Measurements from ENCODE around the gene THUMPD3.

THUMPD3 gene

DNA sequence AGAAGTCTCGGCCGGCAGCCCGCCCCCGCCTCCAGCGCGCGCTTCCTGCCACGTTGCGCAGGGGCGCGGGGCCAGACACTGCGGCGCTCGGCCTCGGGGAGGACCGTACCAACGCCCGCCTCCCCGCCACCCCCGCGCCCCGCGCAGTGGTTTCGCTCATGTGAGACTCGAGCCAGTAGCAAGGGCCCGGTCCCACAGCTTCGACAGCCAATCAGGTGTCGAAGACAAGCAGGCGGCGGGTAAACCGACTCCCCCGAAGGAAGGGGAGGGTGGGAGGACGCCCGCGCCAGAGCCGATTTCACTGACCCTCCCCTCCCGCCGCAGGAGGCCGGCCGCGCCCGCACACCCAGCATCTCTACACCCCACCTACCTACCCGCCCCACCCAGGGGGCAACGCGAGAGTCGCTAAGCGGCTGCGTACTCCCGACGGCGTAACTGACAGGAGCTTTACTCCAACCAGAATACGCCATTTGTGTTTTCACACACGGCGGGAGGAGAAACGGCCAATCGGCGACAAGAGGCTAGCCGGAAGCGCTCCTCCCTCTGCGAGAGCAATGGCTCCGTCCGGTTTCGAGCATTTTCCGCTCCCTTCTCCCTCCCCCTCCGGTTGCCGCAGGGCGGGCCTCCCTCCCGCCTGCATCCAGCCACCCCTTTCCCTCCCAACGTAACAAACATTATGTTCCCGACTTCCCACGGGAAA is 33.9 kb downstream of the THUMPD3 start:
- TF ChIP-seq, protein P1, sequence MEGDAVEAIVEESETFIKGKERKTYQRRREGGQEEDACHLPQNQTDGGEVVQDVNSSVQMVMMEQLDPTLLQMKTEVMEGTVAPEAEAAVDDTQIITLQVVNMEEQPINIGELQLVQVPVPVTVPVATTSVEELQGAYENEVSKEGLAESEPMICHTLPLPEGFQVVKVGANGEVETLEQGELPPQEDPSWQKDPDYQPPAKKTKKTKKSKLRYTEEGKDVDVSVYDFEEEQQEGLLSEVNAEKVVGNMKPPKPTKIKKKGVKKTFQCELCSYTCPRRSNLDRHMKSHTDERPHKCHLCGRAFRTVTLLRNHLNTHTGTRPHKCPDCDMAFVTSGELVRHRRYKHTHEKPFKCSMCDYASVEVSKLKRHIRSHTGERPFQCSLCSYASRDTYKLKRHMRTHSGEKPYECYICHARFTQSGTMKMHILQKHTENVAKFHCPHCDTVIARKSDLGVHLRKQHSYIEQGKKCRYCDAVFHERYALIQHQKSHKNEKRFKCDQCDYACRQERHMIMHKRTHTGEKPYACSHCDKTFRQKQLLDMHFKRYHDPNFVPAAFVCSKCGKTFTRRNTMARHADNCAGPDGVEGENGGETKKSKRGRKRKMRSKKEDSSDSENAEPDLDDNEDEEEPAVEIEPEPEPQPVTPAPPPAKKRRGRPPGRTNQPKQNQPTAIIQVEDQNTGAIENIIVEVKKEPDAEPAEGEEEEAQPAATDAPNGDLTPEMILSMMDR (IDR thresholded peaks at IDR 0.05): no peak
- H3K36me3 Mint-ChIP-seq (ENCODE audit: low read depth): peaks cover 21% of the 10 kb centered on the region
- peak overlapping the region; percentile 100 for H3K27ac Mint-ChIP-seq
- peaks cover 65% of the 10 kb centered on the region for H3K4me1 Mint-ChIP-seq
- H3K4me3 Mint-ChIP-seq: peak overlapping the region; percentile 94
- DNase-seq: peak; percentile 99
- H3K9me3 Mint-ChIP-seq: no peaks in the 10 kb centered on the region
- H3K27me3 Mint-ChIP-seq (ENCODE audit: low read depth, poor library complexity): no peaks in the 10 kb centered on the region

DNA sequence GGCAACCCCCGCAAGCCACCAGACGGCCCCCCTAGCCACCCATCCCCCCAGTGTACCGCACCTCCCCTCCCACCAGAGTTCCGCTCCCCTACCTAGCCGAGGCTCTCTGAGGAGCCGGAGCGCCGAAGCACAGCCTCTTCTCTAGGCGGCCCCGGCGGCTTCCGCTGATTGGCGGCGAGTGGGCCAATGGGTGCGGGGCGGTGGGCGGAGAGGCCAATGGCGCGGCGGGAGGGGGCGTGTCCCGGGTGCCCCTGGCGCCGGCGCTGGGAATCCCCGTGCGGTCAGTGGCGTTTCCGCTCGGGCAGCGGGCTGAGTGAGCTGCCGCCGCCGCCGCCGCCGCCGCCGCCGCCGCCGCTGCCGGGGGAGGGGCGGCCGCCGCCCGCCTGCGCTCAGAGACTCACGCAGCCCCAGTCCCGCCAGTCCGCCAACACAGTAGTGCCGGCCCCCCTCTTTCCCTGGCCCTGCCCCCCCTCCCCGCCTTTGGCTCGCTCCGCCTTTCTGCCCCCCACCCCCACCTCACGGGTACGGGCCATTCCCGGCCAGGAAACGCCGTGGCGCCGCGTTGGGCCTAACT is 34.6 kb downstream of the THUMPD3 start, which contains the start of gene SETD5:
SETD5 (plus strand) TSS at position 284 of the 574 bp plus-strand sequence. CDS start 31,324 bp downstream, outside the sequence.
- H3K27ac Mint-ChIP-seq: peak within 1 kb of the TSS; percentile 100
- H3K27me3 Mint-ChIP-seq (ENCODE audit: low read depth, poor library complexity): no peaks in the 10 kb centered on the region
- peak; percentile 100 for DNase-seq
- TF ChIP-seq, protein P1 (IDR thresholded peaks at IDR 0.05): no peak
- H3K4me3 Mint-ChIP-seq: peak within 1 kb of the TSS; percentile 99
- no peaks in the 10 kb centered on the region for H3K9me3 Mint-ChIP-seq
- H3K4me1 Mint-ChIP-seq: peaks cover 68% of the 10 kb centered on the region
- H3K36me3 Mint-ChIP-seq (ENCODE audit: low read depth): peaks cover 16% of the 10 kb centered on the region

DNA sequence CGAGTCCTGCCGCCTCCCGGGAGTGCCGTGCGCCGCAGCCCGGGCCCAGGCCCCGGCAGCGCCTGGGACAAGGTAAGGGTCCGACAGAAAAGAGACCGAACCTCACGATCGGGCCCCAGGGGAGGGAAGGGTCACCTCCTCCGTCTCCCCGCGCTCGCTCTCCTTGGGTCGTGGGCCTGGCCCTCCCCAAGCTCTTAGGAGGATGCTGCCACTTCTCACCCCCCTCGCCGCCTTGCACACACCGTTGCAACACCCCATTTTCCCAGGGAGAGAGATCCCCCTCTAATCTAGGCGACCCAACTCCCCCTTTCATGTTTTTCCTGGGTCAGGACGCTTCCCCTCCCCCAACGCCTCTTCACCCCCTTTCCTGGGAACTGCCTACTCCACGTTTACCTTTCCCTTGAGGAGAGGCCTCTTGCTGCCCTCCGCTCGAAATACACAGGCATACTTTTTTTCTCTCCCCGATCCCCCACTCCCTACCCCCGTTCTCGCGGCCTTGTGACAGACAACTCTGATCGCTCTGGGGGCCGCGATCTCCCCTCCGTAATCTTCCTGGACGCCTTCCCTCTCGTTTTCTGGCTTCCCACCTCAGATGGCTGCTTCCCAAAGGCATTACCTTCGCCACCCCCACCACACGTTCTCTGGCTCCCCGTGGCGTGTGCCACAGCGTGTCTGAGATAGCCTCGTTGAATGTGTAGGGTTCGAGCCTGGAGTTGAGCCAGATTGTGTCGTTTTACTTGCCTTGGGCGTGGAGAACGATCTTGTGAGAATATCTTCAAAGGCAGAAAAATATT is 35.2 kb downstream of the THUMPD3 start:
- Mint-ChIP-seq H3K36me3 (ENCODE audit: low read depth) (peaks cover 16% of the 10 kb centered on the region), H3K9me3 (no peaks in the 10 kb centered on the region), H3K4me3 (peak overlapping the region; percentile 99), H3K27me3 (ENCODE audit: low read depth, poor library complexity) (no peaks in the 10 kb centered on the region), H3K4me1 (peaks cover 71% of the 10 kb centered on the region), H3K27ac (peak overlapping the region; percentile 100)
- TF ChIP-seq, protein P1 (IDR thresholded peaks at IDR 0.05): no peak
- DNase-seq: peak; percentile 38

DNA sequence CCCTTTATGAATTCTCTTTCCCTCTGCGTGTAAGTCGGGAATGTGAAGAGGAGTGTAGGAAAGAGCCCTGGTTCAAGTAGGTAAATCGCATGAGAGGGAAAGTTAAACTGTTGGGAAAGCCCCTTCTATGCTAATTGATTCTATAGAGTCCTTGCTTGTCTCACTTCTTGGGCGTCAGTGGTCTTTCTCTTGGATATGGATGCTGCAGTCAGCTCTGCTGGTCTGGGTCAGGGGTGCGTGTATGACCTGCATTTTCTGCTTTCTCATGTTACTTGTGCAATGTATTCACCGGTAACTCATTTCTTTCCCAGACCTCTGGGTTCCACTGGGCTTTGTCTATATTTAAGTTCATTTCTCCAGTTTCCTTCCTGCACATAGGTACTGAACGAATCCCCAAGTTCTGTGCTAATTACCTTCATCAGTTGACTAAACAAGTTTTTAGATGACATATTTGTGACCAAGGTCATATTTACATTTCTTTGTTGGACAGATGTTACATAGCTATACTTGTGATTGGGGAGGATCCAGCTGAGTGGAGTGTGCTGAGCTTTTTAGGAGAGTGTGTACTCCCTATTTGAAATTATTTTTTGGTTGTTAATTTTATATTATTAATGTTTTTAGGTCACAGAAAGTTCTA is 36.0 kb downstream of the THUMPD3 start:
- Mint-ChIP-seq H3K9me3 (no peaks in the 10 kb centered on the region), H3K36me3 (ENCODE audit: low read depth) (peaks cover 16% of the 10 kb centered on the region), H3K27ac (peak overlapping the region; percentile 100), H3K4me3 (peak overlapping the region; percentile 99), H3K27me3 (ENCODE audit: low read depth, poor library complexity) (no peaks in the 10 kb centered on the region), H3K4me1 (peaks cover 74% of the 10 kb centered on the region)
- TF ChIP-seq, protein P1 (IDR thresholded peaks at IDR 0.05): no peak
- DNase-seq: no peak

DNA sequence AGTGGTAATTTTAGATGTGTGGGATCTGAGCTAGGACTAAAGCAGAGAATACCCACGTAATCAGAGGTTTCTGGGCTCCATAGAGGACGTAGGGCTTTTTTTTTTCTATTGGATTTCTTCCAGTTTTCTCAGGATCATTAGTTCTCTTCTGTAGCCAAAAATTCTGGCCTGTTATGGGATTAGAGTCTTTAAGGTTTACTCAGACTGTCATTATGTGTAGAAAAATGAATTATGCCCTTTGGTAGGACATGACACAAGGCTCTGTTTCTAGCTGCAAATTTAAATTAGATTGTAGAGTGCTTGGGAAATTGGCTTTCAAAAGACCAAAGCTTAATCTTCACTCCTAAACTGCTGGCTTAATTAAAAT is 36.5 kb downstream of the THUMPD3 start:
- peak overlapping the region; percentile 99 for H3K4me3 Mint-ChIP-seq
- peaks cover 75% of the 10 kb centered on the region for H3K4me1 Mint-ChIP-seq
- no peak for DNase-seq
- TF ChIP-seq, protein P1 (IDR thresholded peaks at IDR 0.05): no peak
- H3K27ac Mint-ChIP-seq: peak overlapping the region; percentile 100
- no peaks in the 10 kb centered on the region for H3K27me3 Mint-ChIP-seq (ENCODE audit: low read depth, poor library complexity)
- peaks cover 11% of the 10 kb centered on the region for H3K36me3 Mint-ChIP-seq (ENCODE audit: low read depth)
- H3K9me3 Mint-ChIP-seq: no peaks in the 10 kb centered on the region
